Measurements from ENCODE around the gene KIF15. TPM values are rescaled to one million over a fixed set of nuclear protein-coding genes. Genes with fewer than 3 reads are reported as not detected.

The KIF15 gene
- total and polyA plus RNA-seq, 8 donors = 0.45 to 9.3 (median 2.5) TPM

DNA sequence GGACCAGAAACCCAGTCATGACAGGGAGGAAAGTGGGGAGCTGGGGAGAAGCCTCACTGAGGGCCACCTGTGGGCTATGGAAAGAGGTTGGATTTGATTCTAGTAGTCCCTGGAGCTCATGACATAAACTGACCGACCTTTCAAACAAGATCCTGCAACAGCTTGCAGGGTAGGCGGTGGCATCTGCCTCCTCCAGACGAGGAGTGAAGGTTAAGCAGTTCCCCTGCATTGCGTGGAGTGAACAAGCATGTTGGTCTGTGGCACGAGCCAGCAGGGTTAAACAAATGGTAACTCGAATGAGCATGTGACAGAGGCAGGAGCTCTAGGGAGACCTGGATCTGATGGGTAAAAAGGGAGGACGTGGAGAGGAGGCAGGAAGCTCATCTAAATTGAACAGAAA is 125.5 kb downstream of the KIF15 start:
- peaks cover 0 to 8% (median 0%) of the 10 kb centered on the region in 4 donors for H3K4me1 ChIP-seq
- 66 to 72% (median 71%) methylated on average over 7 of the region's 7 CpGs for WGBS, 5 donors
- H3K9me3 ChIP-seq = peaks cover 0 to 4% (median 2%) of the 10 kb centered on the region in 4 donors
- TF ChIP-seq, protein P1, sequence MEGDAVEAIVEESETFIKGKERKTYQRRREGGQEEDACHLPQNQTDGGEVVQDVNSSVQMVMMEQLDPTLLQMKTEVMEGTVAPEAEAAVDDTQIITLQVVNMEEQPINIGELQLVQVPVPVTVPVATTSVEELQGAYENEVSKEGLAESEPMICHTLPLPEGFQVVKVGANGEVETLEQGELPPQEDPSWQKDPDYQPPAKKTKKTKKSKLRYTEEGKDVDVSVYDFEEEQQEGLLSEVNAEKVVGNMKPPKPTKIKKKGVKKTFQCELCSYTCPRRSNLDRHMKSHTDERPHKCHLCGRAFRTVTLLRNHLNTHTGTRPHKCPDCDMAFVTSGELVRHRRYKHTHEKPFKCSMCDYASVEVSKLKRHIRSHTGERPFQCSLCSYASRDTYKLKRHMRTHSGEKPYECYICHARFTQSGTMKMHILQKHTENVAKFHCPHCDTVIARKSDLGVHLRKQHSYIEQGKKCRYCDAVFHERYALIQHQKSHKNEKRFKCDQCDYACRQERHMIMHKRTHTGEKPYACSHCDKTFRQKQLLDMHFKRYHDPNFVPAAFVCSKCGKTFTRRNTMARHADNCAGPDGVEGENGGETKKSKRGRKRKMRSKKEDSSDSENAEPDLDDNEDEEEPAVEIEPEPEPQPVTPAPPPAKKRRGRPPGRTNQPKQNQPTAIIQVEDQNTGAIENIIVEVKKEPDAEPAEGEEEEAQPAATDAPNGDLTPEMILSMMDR (IDR thresholded peaks at IDR 0.05) = no peak
- no peak for TF ChIP-seq POLR2AphosphoS5 (IDR thresholded peaks at IDR 0.05)
- no peak for TF ChIP-seq POLR2A (IDR thresholded peaks at IDR 0.05)
- TF ChIP-seq EP300 (IDR thresholded peaks at IDR 0.05) = no peak
- H3K4me3 ChIP-seq = no peak overlapping the region
- H3K27ac ChIP-seq = no peak overlapping the region
- H3K36me3 ChIP-seq = no peaks in the 10 kb centered on the region
- H3K27me3 ChIP-seq = peaks cover 0 to 23% (median 0%) of the 10 kb centered on the region in 3 donors
- no peak for DNase-seq
- intact Hi-C loops (cut with DNase I; ENCODE audit: low total_unique reads) = no loop called here

DNA sequence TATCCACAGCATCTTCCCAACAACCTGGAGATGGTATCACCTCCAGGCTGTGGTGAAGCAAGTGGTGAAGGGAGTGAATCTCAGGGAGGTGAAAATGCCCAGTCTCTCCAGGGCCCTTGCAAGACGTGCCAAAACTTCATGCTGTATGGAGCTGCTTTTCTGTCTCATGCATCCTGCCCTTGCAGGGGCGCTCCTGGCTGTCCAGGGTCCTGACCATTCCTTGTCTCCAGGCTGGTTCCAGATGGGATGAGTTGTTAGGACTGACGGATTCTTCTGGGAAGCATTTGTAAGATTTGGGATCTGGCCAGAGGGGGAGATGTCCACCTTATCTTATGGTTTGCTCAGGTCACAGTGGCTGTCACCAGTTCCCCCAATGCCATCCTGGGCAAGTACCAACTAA is 128.7 kb downstream of the KIF15 start:
- Histone ChIP-seq H3K27me3 (peaks cover 0 to 16% (median 0%) of the 10 kb centered on the region in 3 donors), H3K9me3 (no peaks in the 10 kb centered on the region), H3K4me1 (peaks cover 0 to 7% (median 0%) of the 10 kb centered on the region in 4 donors), H3K4me3 (no peak overlapping the region), H3K27ac (no peak overlapping the region), H3K36me3 (no peaks in the 10 kb centered on the region)
- TF ChIP-seq POLR2AphosphoS5 (IDR thresholded peaks at IDR 0.05) (no peak), EP300 (IDR thresholded peaks at IDR 0.05) (no peak), POLR2A (IDR thresholded peaks at IDR 0.05) (no peak)
- TF ChIP-seq, protein P1 (IDR thresholded peaks at IDR 0.05) = no peak
- intact Hi-C loops (cut with DNase I; ENCODE audit: low total_unique reads) = no loop called here
- WGBS, 5 donors = 44 to 55% (median 49%) methylated on average over 3 of the region's 3 CpGs
- DNase-seq = no peak

DNA sequence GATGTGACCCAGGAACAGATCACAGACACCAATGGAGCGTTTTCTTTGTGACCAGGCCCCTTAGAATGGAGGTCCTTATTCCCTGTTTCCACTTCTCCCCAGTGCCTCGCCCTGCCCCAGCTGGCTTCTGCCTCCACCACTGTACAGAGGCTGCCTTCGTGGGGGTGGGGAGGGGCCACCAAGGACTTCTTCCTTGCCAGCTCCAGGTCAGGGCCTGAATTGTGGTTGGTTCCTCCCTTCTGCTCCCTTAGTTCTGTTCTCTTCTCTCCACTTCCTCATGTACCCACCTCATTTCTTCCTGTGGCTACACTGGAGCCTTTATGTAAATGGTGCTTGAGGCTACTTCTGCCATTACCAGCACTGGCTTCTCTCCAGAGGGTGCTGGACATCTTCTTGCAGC is 129.3 kb downstream of the KIF15 start:
- DNase-seq = no peak
- H3K4me1 ChIP-seq = peaks cover 0 to under 1% (median 0%) of the 10 kb centered on the region in 4 donors

DNA sequence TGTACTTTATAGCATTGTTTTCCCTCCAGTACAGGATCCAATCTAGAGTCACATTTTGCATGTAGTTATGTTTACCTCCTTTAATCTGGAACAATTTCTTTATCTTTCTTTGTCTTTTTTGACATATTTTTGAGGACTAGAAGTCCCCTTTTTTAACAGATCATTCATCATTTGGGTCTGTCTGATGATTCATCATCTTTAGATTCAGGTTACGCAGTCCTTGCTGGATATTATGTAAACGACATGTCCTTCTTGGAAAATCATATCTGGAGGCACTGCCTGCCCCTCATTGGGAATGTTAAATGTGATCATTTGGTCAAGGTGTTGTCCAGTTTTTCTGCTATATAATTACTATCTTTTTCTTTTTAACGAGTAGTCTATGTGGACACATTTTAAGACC is 131.1 kb downstream of the KIF15 start:
- 60 to 88% (median 68%) methylated on average over 3 of the region's 3 CpGs for WGBS, 5 donors
- peaks cover 0 to 10% (median 0%) of the 10 kb centered on the region in 3 donors for H3K27me3 ChIP-seq
- no peak for DNase-seq

More for the DNA sequence above, 129.3 kb downstream of the KIF15 start:
- 49 to 69% (median 65%) methylated on average over 3 of the region's 3 CpGs for WGBS, 5 donors
- intact Hi-C loops (cut with DNase I; ENCODE audit: low total_unique reads) = no loop called here
- Histone ChIP-seq H3K9me3 (no peaks in the 10 kb centered on the region), H3K27ac (no peak overlapping the region), H3K27me3 (peaks cover 0 to 10% (median 0%) of the 10 kb centered on the region in 3 donors), H3K36me3 (no peaks in the 10 kb centered on the region), H3K4me3 (no peak overlapping the region)
- TF ChIP-seq, protein P1 (IDR thresholded peaks at IDR 0.05) = no peak
- TF ChIP-seq EP300 (IDR thresholded peaks at IDR 0.05) (no peak), POLR2A (IDR thresholded peaks at IDR 0.05) (no peak), POLR2AphosphoS5 (IDR thresholded peaks at IDR 0.05) (no peak)

More for the DNA sequence above, 131.1 kb downstream of the KIF15 start:
- H3K36me3 ChIP-seq = no peaks in the 10 kb centered on the region
- no peaks in the 10 kb centered on the region for H3K4me1 ChIP-seq
- H3K9me3 ChIP-seq = no peaks in the 10 kb centered on the region
- no peak for TF ChIP-seq EP300 (IDR thresholded peaks at IDR 0.05)
- TF ChIP-seq POLR2AphosphoS5 (IDR thresholded peaks at IDR 0.05) = no peak
- TF ChIP-seq POLR2A (IDR thresholded peaks at IDR 0.05) = no peak
- TF ChIP-seq, protein P1 (IDR thresholded peaks at IDR 0.05) = no peak
- no peak overlapping the region for H3K4me3 ChIP-seq
- no peak overlapping the region for H3K27ac ChIP-seq
- intact Hi-C loops (cut with DNase I; ENCODE audit: low total_unique reads) = no loop called here

Data from stomach (tissue), 9 donors.